ENCODE data around the gene GPR17.

GPR17 gene

DNA sequence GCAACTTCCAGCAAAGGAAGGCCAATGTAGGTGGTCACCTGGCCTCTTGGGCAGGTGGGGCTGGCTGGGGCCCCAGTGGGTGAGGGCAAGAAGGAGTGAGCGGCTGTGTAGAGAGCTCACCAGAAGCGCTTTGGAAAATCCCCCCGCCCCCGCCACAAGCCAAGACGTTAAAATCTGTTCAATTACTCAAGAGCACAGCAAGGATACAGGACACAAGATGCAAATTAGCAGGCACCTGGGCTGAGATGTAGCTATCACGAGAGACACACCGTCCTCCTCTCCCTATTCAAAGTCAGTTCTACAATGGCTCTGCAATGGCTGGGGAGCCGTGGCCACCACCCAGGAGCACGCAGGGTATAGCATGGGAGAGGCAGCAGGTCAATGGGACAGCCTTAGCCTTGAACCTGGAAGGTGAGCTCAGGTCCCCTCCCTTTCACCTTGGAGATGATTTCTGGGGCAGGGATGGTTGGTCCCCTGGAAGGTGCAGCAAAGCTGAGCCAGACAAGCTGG is 38.5 kb upstream of the GPR17 start:
- Histone ChIP-seq H3K27me3 (replicated peaks; ENCODE audit: control insufficient read depth, insufficient read depth, low read length, poor library complexity, severe bottlenecking) (no peaks in the 10 kb centered on the region), H3K4me1 (ENCODE audit: control insufficient read depth, insufficient read depth, low read length, poor library complexity, severe bottlenecking) (no peaks in the 10 kb centered on the region), H3K36me3 (ENCODE audit: control insufficient read depth, insufficient read depth, low read length) (no peaks in the 10 kb centered on the region), H3K9me3 (ENCODE audit: control insufficient read depth, low read length) (no peaks in the 10 kb centered on the region), H3K4me3 (ENCODE audit: insufficient read depth, low read depth, low read length, poor library complexity, severe bottlenecking) (no peak overlapping the region), H3K27ac (ENCODE audit: insufficient read depth, low read length, poor library complexity, severe bottlenecking) (no peak overlapping the region)
- no peak for DNase-seq

DNA sequence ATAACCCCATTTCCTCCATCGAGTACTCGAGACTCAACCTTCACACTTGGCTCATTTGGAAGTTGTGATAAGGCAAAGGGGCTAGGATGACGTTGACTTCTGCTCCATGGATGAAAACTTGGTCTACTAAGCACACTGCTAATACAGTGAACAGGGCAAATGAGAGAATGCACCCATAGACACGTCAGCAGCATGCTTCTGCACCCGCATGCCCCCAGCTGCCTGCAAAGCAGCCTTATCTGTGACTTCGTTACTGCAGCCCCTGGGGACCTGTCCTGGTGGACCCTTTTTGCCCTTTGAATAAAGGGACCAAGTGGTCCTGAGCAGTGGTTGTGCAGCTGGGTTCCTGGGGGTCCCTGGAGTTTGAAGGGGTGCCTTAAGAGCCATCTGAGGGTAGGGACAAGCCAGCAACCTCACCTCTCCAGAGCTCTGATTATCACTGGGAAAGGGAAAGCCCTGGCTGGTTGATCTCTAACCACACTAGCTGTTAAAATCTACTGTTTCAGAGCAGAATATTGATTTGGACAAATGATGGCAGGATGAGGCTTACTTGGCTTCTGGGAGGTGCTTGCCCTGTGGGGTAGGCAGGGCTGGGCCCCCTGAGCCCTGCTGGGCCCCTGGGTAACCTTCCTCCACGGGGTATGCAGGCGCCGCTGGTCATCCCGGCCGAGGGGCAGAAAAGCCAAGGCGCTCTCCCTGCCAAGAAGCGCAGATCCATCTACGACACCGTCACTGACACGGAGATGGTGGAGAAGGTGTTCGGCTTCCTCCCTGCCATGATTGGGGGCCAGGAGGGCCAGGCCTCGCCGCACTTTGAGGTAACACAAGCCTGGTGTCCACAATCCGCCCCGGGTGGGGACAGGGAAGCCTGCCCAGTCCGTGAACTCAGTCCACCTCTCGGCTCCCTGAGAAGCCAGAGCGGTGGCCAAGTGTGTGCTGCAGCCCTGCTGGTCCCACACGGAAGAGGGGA is 37.6 kb upstream of the GPR17 start:
- Histone ChIP-seq H3K27me3 (replicated peaks; ENCODE audit: control insufficient read depth, insufficient read depth, low read length, poor library complexity, severe bottlenecking) (no peaks in the 10 kb centered on the region), H3K36me3 (ENCODE audit: control insufficient read depth, insufficient read depth, low read length) (no peaks in the 10 kb centered on the region), H3K9me3 (ENCODE audit: control insufficient read depth, low read length) (no peaks in the 10 kb centered on the region), H3K27ac (ENCODE audit: insufficient read depth, low read length, poor library complexity, severe bottlenecking) (no peak overlapping the region), H3K4me1 (ENCODE audit: control insufficient read depth, insufficient read depth, low read length, poor library complexity, severe bottlenecking) (no peaks in the 10 kb centered on the region), H3K4me3 (ENCODE audit: insufficient read depth, low read depth, low read length, poor library complexity, severe bottlenecking) (no peak overlapping the region)
- no peak for DNase-seq

DNA sequence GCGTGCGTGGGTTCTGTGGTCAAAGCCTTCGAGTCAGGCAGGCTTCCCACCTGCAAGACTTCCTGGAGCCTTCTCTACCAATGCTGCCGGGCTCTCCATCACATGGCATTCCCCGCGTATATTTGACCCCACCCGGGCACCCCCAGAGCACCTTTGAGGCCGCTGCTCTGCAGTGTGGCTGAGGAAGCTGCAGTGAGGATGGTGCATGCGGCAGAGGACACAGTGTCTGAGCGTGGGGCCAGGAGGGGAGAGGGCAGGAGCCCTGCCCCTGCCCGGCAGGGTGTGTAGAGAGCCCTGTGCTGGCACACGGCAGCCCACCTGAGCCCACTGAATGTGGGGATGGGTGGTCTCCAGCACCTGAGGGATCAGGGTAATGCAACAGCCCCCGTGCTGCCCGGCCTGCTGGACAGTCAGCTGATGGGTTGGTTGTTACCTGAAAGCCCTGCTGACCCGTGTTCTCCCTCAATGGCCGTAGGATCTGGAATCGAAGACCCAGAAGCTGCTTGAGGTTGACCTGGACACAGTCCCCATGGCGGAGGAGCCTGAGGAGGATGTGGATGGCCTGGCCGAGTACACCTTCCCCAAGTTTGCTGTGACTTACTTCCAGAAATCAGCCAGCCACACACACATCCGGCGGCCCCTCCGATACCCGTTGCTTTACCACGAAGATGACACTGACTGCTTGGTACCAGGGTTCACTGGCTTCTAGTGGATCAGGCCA is 36.8 kb upstream of the GPR17 start:
- H3K4me1 ChIP-seq (ENCODE audit: control insufficient read depth, insufficient read depth, low read length, poor library complexity, severe bottlenecking), result no peaks in the 10 kb centered on the region
- H3K4me3 ChIP-seq (ENCODE audit: insufficient read depth, low read depth, low read length, poor library complexity, severe bottlenecking), result no peak overlapping the region
- H3K36me3 ChIP-seq (ENCODE audit: control insufficient read depth, insufficient read depth, low read length), result no peaks in the 10 kb centered on the region
- no peak for DNase-seq
- no peak overlapping the region for H3K27ac ChIP-seq (ENCODE audit: insufficient read depth, low read length, poor library complexity, severe bottlenecking)
- H3K27me3 ChIP-seq (replicated peaks; ENCODE audit: control insufficient read depth, insufficient read depth, low read length, poor library complexity, severe bottlenecking), result no peaks in the 10 kb centered on the region
- H3K9me3 ChIP-seq (ENCODE audit: control insufficient read depth, low read length), result no peaks in the 10 kb centered on the region

DNA sequence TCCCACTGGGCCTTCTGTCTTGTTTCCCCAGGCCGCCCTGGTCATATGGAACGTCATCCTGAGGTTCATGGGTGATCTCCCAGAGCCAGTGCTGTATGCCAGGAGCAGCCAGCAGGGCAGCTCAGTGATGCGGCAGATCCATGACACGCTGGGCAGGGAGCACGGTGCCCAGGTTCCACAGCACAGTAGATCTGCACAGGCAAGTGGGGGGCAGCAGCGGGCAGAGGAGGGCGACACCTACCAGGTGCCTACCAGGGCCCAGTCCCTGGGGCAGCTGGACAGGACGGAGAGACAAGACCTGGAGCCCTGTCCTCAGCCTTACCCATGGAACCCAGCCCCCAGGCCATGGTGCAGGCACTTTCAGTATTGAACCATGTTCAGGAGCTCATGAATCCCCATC is 36.1 kb upstream of the GPR17 start:
- DNase-seq, result no peak
- H3K4me1 ChIP-seq (ENCODE audit: control insufficient read depth, insufficient read depth, low read length, poor library complexity, severe bottlenecking), result no peaks in the 10 kb centered on the region
- H3K36me3 ChIP-seq (ENCODE audit: control insufficient read depth, insufficient read depth, low read length), result no peaks in the 10 kb centered on the region
- H3K27ac ChIP-seq (ENCODE audit: insufficient read depth, low read length, poor library complexity, severe bottlenecking), result no peak overlapping the region
- H3K4me3 ChIP-seq (ENCODE audit: insufficient read depth, low read depth, low read length, poor library complexity, severe bottlenecking), result no peak overlapping the region
- H3K9me3 ChIP-seq (ENCODE audit: control insufficient read depth, low read length), result no peaks in the 10 kb centered on the region
- no peaks in the 10 kb centered on the region for H3K27me3 ChIP-seq (replicated peaks; ENCODE audit: control insufficient read depth, insufficient read depth, low read length, poor library complexity, severe bottlenecking)

DNA sequence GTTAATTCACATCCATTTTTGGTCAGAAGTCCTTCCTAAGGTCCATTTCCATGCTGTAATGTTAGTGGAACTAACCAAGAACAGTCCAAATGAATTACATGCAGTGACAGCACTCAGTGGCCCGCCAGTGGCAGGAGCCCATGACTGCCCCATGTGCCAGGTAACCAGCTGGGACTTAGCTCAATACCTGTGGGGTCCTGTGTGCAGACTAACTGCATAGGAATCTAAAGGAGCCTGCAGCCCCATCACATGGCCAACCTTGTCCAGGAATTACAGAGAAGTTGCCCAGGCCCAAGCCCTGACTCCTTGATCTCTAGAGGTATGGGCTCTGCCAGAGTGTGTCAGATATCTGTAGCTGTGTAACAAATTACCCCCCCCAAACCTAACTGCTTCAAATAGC is 35.4 kb upstream of the GPR17 start:
- DNase-seq, result no peak
- Histone ChIP-seq H3K4me3 (ENCODE audit: insufficient read depth, low read depth, low read length, poor library complexity, severe bottlenecking) (no peak overlapping the region), H3K9me3 (ENCODE audit: control insufficient read depth, low read length) (no peaks in the 10 kb centered on the region), H3K27ac (ENCODE audit: insufficient read depth, low read length, poor library complexity, severe bottlenecking) (no peak overlapping the region), H3K27me3 (replicated peaks; ENCODE audit: control insufficient read depth, insufficient read depth, low read length, poor library complexity, severe bottlenecking) (no peaks in the 10 kb centered on the region), H3K4me1 (ENCODE audit: control insufficient read depth, insufficient read depth, low read length, poor library complexity, severe bottlenecking) (no peaks in the 10 kb centered on the region), H3K36me3 (ENCODE audit: control insufficient read depth, insufficient read depth, low read length) (no peaks in the 10 kb centered on the region)

DNA sequence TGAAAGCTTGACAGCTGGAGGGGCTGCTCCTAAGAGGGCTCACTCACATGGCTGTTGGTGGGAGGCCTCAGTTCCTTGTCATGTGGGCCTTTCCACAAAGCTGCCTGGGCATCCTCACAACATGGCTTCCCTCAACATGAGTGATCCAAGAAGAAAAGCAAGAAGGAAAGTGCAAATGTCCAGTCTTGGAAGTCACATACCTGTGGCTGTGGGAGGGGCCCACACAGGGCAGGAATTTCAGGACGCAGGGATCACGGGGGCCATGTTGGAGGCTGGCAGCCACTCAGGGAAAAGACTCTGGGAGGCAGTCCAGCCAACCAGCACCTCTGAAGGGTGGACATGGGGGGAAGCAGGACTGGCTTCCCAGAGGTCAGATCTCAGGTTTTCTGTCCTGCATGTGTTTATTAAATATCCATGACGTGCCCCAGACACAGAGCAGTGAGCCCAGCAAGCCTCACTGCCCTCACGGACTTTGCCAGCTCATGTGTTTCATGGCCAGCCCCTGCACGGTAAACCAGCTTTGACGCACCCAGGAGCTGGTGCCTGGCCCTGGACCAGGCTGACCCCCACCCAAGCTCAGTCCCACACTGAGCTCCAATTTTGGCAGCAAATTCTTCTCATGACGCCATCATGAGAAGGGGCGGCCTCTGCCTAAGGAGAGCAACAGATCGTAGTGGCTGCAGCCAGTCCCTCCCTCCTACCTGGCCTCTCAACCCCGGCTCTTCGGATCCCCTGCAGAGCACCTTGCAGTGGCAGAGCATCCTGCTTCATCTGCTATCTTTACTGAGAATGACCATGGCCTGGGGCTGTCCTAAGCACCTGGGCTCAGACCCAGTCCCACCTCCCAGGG is 34.7 kb upstream of the GPR17 start:
- DNase-seq, result no peak
- Histone ChIP-seq H3K9me3 (ENCODE audit: control insufficient read depth, low read length) (no peaks in the 10 kb centered on the region), H3K4me1 (ENCODE audit: control insufficient read depth, insufficient read depth, low read length, poor library complexity, severe bottlenecking) (no peaks in the 10 kb centered on the region), H3K27ac (ENCODE audit: insufficient read depth, low read length, poor library complexity, severe bottlenecking) (no peak overlapping the region), H3K27me3 (replicated peaks; ENCODE audit: control insufficient read depth, insufficient read depth, low read length, poor library complexity, severe bottlenecking) (no peaks in the 10 kb centered on the region), H3K4me3 (ENCODE audit: insufficient read depth, low read depth, low read length, poor library complexity, severe bottlenecking) (no peak overlapping the region), H3K36me3 (ENCODE audit: control insufficient read depth, insufficient read depth, low read length) (no peaks in the 10 kb centered on the region)

DNA sequence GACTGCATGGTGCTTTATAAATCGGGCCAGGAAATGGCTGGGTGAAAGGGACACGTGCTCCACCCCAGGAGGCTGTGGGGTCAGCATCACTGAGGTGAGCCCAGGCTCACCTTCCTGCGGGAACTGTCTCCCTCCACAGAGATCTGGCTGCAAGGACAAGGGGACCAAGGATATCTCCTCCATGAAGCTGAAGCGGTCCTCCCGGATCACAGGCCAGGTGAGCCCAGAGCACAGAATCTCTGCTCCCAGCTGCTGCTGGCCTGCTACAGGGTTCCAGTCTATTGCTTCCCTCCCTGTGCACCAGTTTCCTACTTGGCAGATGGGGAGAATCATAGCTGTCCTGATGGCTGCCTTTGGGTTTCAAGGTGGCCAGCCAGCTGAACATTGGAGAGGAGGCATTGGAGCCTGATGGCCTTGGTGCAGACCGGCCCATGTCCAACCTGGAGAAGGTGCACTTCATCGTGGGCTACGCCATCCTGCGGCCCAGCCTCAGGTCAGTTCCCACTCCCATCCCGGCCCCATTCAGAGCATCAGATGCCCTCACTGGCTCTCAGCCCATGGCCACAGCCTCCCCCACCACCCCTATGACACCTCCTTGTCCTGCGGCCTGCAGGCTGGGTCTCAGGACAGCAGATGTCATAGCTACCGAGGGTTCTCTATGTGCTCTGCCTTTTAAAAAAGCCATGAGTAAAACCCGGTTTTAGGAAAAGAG is 33.7 kb upstream of the GPR17 start:
- Histone ChIP-seq H3K4me1 (ENCODE audit: control insufficient read depth, insufficient read depth, low read length, poor library complexity, severe bottlenecking) (no peaks in the 10 kb centered on the region), H3K27ac (ENCODE audit: insufficient read depth, low read length, poor library complexity, severe bottlenecking) (no peak overlapping the region), H3K9me3 (ENCODE audit: control insufficient read depth, low read length) (no peaks in the 10 kb centered on the region), H3K27me3 (replicated peaks; ENCODE audit: control insufficient read depth, insufficient read depth, low read length, poor library complexity, severe bottlenecking) (no peaks in the 10 kb centered on the region), H3K4me3 (ENCODE audit: insufficient read depth, low read depth, low read length, poor library complexity, severe bottlenecking) (no peak overlapping the region), H3K36me3 (ENCODE audit: control insufficient read depth, insufficient read depth, low read length) (no peaks in the 10 kb centered on the region)
- DNase-seq, result no peak

DNA sequence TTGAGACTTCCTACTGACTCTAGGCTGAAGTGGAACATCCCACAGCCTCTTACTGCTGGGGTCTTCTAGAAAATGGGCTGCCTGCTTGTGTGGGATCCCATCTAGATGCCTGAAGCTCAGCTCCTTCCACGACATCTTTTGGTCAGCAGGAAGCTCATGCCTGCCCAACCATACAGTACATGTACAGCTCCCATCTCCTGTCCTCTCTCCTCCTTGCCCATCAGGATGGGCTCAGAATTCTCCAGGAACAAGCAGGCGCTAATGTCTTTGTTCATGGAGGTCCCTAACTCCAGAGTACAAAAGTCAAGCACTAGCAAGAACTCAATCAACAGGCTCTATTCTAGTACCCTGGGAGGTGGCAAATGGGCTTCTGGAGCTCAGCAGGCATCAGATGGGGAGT is 31.7 kb upstream of the GPR17 start:
- Histone ChIP-seq H3K27me3 (replicated peaks; ENCODE audit: control insufficient read depth, insufficient read depth, low read length, poor library complexity, severe bottlenecking) (no peaks in the 10 kb centered on the region), H3K9me3 (ENCODE audit: control insufficient read depth, low read length) (no peaks in the 10 kb centered on the region), H3K36me3 (ENCODE audit: control insufficient read depth, insufficient read depth, low read length) (no peaks in the 10 kb centered on the region), H3K27ac (ENCODE audit: insufficient read depth, low read length, poor library complexity, severe bottlenecking) (no peak overlapping the region), H3K4me3 (ENCODE audit: insufficient read depth, low read depth, low read length, poor library complexity, severe bottlenecking) (no peak overlapping the region), H3K4me1 (ENCODE audit: control insufficient read depth, insufficient read depth, low read length, poor library complexity, severe bottlenecking) (no peaks in the 10 kb centered on the region)
- no peak for DNase-seq

DNA sequence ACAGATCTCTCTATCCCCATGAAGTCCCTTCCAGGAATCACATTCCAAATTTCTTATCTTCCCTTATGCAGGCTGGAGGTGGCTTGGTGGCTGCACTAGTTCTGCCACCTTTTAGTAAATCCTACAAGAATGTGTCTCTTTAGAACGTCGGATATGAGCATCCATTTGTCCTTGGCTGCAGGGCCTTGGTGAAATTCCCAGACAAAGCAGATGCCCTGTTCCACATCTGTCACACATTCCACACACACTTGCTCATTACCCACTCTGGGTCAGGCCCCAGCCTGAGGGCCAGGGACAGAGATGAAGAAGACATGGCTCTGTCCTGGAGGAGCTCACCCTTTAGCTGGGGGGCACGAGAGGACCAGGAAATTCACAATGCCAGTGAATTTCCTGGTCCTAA is 31.2 kb upstream of the GPR17 start:
- H3K4me1 ChIP-seq (ENCODE audit: control insufficient read depth, insufficient read depth, low read length, poor library complexity, severe bottlenecking), result no peaks in the 10 kb centered on the region
- H3K36me3 ChIP-seq (ENCODE audit: control insufficient read depth, insufficient read depth, low read length), result no peaks in the 10 kb centered on the region
- DNase-seq, result no peak
- no peak overlapping the region for H3K27ac ChIP-seq (ENCODE audit: insufficient read depth, low read length, poor library complexity, severe bottlenecking)
- no peaks in the 10 kb centered on the region for H3K9me3 ChIP-seq (ENCODE audit: control insufficient read depth, low read length)
- no peak overlapping the region for H3K4me3 ChIP-seq (ENCODE audit: insufficient read depth, low read depth, low read length, poor library complexity, severe bottlenecking)
- no peaks in the 10 kb centered on the region for H3K27me3 ChIP-seq (replicated peaks; ENCODE audit: control insufficient read depth, insufficient read depth, low read length, poor library complexity, severe bottlenecking)
